GM18870 (cell line): Measurements from ENCODE around the gene CDIP1.

Source experiments
- ATAC-seq: cut with Tn5 transposase; IDR thresholded peaks from one replicate; pipeline ENCODE4 v1.9.1; 2021; ENCODE audit warnings: moderate library complexity; ENCODE audit not compliant: unreplicated experiment

Gene CDIP1

DNA sequence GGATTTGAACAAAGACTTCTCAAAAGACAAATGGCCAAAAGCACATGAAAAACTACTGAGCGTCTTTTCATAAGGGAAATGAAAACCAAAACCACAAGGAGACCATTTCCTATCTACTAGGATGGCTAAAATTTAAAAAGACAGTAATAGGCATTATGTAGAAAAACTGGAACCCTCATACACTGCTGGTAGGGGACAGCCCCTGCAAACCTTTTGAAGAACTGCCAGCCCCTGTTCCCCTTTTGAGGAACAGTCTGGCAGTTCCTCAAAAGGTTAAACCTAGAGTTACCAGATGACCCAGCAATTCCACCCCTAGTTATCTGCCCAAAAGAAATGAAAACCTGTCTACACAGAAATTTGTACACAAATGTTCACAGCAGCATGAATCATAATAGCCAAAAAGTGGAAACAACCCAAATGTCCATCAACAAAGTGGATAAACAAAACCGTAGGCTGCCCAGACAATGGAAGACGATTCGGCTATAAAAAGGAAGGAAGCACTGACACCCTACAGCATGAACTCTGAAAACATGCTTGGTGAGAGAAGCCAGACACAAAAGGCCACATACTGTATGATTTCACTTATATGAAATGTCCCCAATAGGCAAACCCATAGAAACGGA lies 22.9 kb downstream of the CDIP1 start:
- ATAC-seq, result no peak

DNA sequence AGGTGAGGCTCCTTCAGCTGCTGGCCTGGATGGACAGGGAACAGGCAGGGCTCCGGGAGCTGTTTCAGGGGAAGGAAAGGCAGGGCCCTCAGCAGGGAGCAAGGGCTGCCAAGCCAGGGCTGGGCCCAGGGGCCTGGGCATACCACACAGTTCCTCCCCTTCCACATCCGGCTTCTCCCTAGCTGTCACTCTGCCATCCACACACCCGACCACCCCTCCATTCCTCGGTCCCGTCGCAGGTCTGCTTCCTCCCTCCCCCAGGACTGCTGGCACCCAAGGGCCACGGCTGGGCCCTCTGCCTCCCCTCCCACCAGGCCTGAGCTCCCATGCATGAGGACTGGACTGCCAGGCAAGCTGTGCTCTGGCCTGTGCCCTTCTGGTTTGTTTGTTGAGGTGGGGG lies 24.0 kb downstream of the CDIP1 start:
- ATAC-seq, result no peak

GRCh38 chr16:4513881-4514280 lies 24.7 kb downstream of the CDIP1 start:
- ATAC-seq, result no peak

DNA sequence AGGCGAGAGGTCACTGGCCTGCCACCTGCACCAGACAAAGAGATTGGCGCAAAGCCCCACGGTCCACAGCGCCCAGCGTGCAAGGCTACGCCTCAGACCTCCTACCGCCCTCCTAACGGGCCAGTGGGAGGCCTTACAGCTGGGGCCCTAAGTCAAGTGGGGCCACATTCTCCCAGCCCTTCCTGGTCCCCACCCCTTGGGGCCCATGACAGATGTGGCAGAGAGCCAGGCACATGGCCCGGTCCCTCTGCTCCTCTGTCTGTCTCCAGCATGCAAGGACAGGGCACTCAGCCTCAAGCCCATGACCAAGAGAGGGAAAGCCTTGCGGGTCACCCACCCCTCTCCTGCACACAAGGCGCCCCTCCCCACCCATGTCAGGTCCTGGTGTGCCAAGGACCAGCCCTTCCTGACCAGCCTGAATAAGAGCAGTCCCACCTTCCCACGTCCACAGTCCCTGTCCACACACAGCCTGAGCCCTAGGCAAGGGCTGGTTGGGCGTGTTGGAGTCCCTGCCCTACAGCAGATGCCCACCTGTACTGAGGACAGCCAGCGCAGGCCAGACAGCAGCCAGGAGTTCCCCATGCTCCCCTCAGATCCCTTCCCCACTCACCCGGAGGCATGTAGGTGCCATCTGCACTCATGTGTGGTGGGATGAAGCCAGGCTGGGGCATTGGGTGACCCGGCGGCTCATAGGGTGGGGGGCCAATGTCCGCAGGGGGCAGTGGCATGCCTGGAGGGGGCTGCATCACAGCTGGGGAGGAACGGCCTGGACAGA lies 25.3 kb downstream of the CDIP1 start:
- ATAC-seq, result no peak

DNA sequence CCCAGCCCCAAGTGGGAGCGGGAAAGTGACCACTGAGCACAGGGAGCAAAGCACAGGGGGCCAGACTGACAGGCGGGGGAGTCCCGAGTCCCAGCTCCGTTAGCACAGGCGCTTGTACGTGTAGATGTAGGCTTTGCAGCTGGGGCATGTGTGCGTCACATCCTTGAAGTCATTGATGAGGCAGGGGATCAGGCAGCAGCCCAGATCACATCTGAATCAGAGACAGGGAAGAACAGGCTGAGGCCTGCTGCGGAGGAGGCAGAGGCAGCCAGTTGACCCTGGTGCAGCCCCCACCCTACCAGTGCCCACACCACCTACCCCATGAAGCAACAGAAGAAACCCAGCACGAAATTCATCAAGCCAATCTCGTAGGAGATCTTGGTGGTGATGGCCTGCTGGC lies 26.1 kb downstream of the CDIP1 start:
- no peak for ATAC-seq

DNA sequence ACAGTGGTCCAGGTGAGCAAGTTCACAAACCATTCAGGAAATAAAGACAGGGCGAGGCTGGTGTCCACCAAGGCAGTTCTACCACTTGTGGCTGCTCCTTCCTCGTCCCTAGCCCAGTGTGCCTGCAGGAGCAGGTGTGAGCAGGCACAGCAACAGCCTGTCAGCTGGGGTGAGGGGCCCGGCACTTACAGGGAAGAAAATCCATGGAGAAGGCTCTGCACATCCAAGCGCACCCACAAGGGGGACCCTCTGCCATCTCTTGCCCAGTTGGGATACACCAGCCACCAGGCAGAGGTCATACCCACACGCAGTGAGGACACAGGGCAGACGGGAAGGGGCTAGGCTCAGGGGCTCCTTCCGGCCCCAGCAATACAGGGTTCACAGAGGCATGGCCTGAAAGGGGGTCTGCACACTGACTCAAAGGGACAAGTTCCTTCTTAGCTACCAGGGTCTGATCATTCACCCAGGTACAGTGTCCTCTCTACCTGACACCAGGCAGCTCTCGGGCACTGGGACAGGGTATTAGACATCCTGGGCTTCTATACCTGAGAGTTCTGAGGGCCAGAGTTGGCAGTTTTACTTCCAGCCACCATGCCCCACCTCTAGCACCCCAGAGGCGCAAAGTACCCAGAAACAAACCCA lies 27.0 kb downstream of the CDIP1 start:
- ATAC-seq, result no peak

DNA sequence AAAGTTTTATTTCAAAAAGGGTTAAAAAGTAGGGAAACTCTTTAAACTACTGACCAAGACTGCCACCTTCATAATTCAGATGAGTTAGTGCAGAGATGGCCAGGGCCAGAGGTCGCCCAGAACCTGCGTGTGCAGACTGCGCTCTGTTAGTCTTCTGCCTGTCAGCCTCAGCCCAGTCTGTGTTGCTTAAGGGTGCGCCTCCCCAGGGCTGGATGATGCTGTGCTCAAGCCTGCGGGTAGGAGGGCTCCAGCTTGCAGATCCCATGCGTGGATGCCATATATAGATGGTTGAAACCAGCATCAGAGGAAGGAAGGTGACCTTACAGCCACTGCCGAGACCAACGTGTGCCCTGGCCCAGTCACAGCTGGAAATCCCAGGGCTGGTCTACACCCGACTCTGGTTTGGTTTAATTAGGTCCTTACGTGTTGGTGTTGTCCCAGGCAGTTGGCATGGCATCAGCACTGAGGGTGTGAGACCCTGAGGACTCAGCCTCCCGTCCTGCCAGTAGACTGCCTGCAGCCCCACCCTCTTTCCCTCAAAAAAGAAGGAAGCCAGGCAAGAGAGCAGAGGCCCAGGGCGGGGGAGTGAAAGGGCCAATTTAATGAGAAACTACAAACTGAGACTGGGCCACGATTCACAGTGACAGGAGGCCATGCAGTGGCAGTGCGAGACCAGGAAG lies 27.7 kb downstream of the CDIP1 start:
- ATAC-seq, result no peak

GRCh38 chr16:4510131-4510530 lies 28.4 kb downstream of the CDIP1 start:
- no peak for ATAC-seq

DNA sequence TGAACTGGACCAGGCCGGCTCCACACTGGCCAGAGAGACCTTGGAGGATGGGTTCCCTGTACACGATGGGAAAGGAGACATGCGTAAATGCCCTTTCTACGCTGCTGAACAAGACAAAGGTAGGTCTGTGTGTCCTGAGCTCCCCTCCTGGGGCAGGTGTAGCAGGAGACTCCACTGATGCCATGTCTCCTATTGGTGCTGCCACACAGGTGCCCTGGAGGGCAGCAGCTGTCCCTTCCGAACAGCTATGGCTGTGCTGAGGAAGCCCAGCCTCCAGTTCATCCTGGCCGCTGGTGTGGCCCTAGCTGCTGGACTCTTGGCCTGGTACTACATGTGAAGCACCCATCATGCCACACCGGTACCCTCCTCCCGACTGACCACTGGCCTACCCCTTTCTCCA lies 29.2 kb downstream of the CDIP1 start:
- ATAC-seq, result no peak

- no peak for ATAC-seq
These were observed 29.8 kb downstream of the CDIP1 start for GRCh38 chr16:4508806-4509205.

- no peak for ATAC-seq
These were observed 30.8 kb downstream of the CDIP1 start for GRCh38 chr16:4507588-4508345.

DNA sequence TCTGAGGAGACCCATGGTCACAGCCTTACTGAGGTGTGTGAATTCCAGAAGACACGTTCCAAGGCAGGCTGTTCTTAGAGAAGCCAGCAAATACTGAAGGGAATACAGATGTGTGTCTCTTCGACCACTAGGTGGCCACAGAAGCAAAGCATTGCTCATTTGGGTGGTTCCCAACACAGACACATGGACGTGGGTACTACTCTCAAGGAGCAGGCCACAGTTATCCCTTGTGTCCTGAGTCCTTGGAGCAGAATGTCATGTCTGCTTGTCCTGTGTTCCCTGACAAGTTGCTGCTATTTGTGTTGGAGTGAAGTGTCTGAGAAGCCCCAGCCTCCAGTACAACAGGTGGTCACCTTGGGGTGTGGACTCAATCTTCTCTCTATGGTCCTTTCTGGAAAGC lies 32.1 kb downstream of the CDIP1 start:
- no peak for ATAC-seq

GRCh38 chr16:4505356-4506147 lies 33.0 kb downstream of the CDIP1 start:
- no peak for ATAC-seq

GRCh38 chr16:4501071-4501478 lies 37.5 kb downstream of the CDIP1 start:
- ATAC-seq, result no peak

DNA sequence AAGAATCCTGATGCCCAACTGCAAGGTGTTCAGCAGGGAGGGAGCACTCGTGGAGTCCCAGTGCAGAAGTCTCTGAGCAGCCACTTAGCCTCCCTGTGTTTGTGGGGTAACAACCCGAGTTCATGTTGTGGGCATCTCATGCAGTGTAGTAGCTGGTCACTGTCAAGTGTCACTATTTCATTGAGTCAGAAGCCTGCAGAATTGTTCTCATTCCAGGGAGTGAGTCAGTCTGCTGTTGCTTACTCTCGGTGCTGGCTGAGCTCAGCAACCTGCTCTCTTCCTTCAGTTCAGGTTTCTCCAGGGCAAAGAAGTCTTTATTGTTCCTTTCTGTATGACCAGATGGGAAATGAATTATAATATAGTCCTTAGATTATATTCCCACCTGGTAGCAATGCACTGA lies 38.3 kb downstream of the CDIP1 start:
- no peak for ATAC-seq

GRCh38 chr16:4499196-4499555 lies 39.4 kb downstream of the CDIP1 start:
- ATAC-seq, result no peak

DNA sequence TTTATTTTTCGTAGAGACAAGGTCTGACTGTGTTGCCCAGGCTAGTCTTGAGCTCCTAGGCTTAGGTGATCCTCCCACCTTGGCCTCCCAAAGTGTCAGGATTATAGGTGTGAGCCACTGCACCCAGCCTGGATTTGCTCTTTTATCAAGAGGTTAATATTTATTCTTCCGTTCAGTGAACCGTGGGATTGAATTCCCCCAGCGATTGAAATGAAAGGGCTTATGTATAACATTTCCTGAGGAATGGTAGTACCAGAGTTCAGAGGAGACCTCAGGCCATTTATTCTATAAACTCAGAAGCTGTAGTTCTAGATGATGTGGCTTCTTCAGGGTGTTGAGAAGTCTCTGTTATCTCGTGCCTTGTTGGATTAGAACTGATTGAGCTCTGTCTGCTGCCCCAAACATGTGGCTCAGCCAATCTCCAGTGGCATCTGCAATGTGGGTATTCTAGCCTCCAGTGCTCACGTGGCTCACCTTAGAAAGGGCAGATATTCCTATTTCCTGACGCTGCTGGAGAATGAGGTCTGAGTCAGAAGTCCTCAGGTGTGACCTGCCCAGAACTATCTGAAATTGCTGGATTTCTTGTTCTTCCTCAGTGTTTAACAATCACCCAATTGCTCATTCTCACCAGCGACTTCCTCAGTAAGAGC lies 39.9 kb downstream of the CDIP1 start:
- ATAC-seq, result no peak

DNA sequence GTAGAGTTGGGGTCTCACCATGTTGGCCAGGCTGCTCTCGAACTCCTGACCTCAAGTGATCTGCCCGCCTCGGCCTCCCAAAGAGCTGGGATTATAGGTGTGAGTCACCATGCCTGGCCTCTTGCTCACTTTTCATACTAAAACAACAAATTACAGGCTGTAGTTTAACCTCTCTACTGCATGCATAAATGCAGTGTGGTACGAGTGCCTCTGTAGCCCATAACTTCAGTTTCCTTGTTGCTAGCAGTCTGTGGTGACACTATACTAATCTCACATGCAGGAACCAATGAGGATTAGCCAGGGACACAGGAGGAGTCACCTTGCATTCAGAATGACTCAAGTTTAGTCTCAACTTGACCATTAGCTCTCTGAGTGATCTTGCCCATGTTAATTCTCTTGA lies 42.3 kb downstream of the CDIP1 start:
- ATAC-seq, result no peak

- no peak for ATAC-seq
These were observed 42.8 kb downstream of the CDIP1 start for GRCh38 chr16:4495766-4496165.
